ENCODE measurements around the gene DBN1. TPM values are rescaled to one million over a fixed set of nuclear protein-coding genes. Genes with fewer than 3 reads are reported as not detected.

Gene DBN1
- total RNA-seq, 1 experiment from 2014 or later: 144 TPM

DNA sequence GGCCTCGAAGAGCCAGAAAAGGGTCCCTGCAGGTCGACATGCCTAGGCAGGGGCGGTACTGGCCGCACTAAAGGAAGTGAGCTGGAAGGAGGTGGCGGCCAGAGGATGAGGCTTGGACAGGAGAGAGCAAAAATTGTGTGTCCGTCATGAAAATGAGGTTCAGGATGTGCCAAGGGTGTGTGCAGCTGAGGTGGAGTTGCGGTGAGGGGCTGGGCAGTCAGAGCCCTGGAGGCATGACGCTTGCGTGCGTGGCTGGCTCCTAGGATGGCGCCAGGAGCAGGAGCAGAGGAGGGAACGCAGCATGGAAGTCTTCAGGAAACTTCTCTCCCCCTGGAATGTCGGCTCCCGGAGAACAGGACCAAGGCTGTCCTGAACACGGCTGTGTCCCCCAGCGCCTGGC, 29.5 kb upstream of the DBN1 start:
- H3K36me3 Mint-ChIP-seq (ENCODE audit: insufficient read depth, unreplicated experiment): no peaks in the 10 kb centered on the region
- TF ChIP-seq, protein P1, sequence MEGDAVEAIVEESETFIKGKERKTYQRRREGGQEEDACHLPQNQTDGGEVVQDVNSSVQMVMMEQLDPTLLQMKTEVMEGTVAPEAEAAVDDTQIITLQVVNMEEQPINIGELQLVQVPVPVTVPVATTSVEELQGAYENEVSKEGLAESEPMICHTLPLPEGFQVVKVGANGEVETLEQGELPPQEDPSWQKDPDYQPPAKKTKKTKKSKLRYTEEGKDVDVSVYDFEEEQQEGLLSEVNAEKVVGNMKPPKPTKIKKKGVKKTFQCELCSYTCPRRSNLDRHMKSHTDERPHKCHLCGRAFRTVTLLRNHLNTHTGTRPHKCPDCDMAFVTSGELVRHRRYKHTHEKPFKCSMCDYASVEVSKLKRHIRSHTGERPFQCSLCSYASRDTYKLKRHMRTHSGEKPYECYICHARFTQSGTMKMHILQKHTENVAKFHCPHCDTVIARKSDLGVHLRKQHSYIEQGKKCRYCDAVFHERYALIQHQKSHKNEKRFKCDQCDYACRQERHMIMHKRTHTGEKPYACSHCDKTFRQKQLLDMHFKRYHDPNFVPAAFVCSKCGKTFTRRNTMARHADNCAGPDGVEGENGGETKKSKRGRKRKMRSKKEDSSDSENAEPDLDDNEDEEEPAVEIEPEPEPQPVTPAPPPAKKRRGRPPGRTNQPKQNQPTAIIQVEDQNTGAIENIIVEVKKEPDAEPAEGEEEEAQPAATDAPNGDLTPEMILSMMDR (IDR thresholded peaks at IDR 0.05; ENCODE audit: insufficient read depth in 1 of 2, low read depth in 1 of 2, low read length in 1 of 2, severe bottlenecking in 1 of 2, unreplicated experiment in 1 of 2): no peak
- Histone ChIP-seq H3K4me3 (ENCODE audit: low read depth, low read length) (no peak overlapping the region), H3K27me3 (replicated peaks; ENCODE audit: control insufficient read depth, insufficient read depth, low read length) (no peaks in the 10 kb centered on the region), H3K9me3 (no peaks in the 10 kb centered on the region), H3K36me3 (ENCODE audit: control insufficient read depth, insufficient read depth, low read length) (no peaks in the 10 kb centered on the region), H3K4me1 (peaks cover 6% of the 10 kb centered on the region; the same call in 1 of the 2 replicates)
- intact Hi-C loops (cut with micrococcal nuclease; ENCODE audit: unreplicated experiment): no loop called here
- peaks cover 11% of the 10 kb centered on the region for H3K27me3 Mint-ChIP-seq (ENCODE audit: insufficient read depth, unreplicated experiment)
- ChIA-PET CTCF (interaction anchor here (1.0 to 1.6 kb wide), 2 partner anchors 48 to 99 kb away, joined by 3 to 4 read pairs; no protein-coding TSS in a partner anchor), POLR2A (no interaction called here)
- no TSS peak for BruUV-seq (replicated peaks)
- H3K27ac Mint-ChIP-seq (ENCODE audit: unreplicated experiment): no peak overlapping the region
- H3K4me1 Mint-ChIP-seq (ENCODE audit: low read depth, unreplicated experiment): peaks cover 18% of the 10 kb centered on the region
- DNase-seq: no peak
- no peaks in the 10 kb centered on the region for H3K9me3 Mint-ChIP-seq (ENCODE audit: unreplicated experiment)
- H3K4me3 Mint-ChIP-seq (ENCODE audit: unreplicated experiment): no peak overlapping the region

DNA sequence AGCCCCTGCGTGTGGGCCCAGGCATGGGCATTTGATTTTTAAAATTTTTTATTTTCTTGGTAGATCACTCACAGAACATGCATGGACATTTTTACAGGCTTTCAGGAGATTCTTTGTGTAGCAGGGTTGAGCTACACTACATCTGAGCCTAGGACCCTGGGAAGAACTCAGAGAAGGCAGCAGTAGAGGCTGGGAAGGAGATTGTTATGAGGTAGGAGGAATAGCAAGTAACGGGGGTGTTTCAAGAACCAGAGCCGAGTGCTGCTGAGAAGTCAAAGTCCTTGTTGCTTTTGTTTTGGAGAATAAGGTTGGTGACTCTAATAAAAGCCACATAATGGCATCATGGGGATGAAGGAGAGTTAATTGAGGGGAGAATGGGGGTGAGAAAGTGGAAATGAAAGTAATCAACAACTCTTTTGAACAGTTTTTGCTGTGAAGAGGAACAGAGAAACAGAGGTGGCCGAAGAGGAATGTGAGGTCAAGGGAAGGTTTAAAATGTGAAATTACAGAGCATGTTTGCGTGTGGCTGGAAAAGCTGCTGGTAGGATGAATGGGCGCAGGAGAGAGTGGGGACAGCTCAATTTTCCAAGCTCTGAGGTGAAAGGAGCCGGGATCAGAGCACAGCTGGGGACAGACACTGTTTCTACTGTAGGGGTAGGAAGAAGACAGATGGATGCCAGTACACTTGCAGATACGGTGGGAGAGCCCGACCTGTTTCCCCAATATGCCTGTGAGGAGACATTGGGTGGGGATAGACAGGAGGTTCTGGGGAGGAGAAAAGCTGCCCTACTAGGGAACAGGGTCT, 28.6 kb upstream of the DBN1 start:
- POLR2A ChIA-PET: interaction anchor here (0.6 kb wide), 1 partner anchor 97 kb away, joined by 4 read pairs; no protein-coding TSS in a partner anchor
- Mint-ChIP-seq H3K4me3 (ENCODE audit: unreplicated experiment) (no peak overlapping the region), H3K27me3 (ENCODE audit: insufficient read depth, unreplicated experiment) (peaks cover 11% of the 10 kb centered on the region), H3K27ac (ENCODE audit: unreplicated experiment) (no peak overlapping the region), H3K4me1 (ENCODE audit: low read depth, unreplicated experiment) (peaks cover 22% of the 10 kb centered on the region), H3K36me3 (ENCODE audit: insufficient read depth, unreplicated experiment) (peaks cover 7% of the 10 kb centered on the region), H3K9me3 (ENCODE audit: unreplicated experiment) (no peaks in the 10 kb centered on the region)
- CTCF ChIA-PET: interaction anchor here (0.6 to 2.3 kb wide), 11 partner anchors 15 to 415 kb away, joined by 3 to 15 read pairs (median 4); partner anchors contain the start of genes DDX41 and FGFR4
- Histone ChIP-seq H3K27me3 (replicated peaks; ENCODE audit: control insufficient read depth, insufficient read depth, low read length) (no peaks in the 10 kb centered on the region), H3K36me3 (ENCODE audit: control insufficient read depth, insufficient read depth, low read length) (no peaks in the 10 kb centered on the region), H3K4me3 (ENCODE audit: low read depth, low read length) (no peak overlapping the region), H3K4me1 (peaks cover 6% of the 10 kb centered on the region; the same call in 1 of the 2 replicates), H3K9me3 (no peaks in the 10 kb centered on the region)
- TF ChIP-seq, protein P1 (IDR thresholded peaks at IDR 0.05; ENCODE audit: insufficient read depth in 1 of 2, low read depth in 1 of 2, low read length in 1 of 2, severe bottlenecking in 1 of 2, unreplicated experiment in 1 of 2): no peak
- BruUV-seq (replicated peaks): no TSS peak
- intact Hi-C loops (cut with micrococcal nuclease; ENCODE audit: unreplicated experiment): loop anchor here (1.0 kb wide), 3 partner anchors 14 to 98 kb away; no protein-coding TSS in a partner anchor
- no peak for DNase-seq

DNA sequence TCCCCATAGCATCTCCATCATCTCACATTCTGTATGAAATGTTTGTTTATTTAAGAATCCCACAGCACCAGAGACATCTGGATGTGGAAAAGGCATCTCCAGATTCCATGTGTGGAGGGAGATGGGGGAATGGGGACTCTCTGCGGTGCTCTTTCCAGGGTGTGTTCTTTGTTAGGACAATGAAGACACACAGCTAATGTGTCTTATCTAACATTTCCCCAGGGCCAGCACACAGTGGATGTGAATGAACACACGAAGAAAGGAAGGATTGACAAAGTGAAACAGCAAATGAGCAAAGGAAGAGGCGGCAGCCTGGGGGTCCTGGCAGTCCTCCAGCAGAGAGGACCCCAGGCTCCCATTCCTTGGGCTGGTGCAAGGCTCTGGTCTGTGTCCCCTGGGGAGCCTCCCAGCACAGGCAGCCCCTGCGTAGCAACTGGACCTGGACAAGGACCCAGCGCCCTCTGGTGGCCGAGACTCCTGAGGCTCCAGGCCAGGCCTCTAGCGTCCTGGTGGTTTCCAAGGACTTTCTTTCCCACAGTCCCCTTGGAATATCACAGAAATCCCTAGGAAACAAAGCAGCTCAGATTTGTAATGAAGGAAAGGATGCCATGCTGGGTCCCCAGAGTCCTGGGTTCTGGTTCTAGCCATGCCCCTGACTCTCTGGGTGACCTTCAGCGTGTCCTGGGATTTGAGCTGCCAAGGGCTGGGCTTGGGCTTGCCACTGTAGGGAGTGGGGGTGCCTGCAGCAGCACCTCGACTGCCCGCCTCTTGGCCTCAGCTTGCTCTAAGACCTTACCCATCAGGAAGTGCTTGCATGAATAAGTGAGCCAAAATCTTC, 27.5 kb upstream of the DBN1 start:
- ChIA-PET POLR2A (no interaction called here), CTCF (interaction anchor here (0.6 to 2.3 kb wide), 16 partner anchors 16 to 414 kb away, joined by 3 to 15 read pairs (median 4); partner anchors contain the start of genes DDX41, FGFR4 and TMED9)
- Histone ChIP-seq H3K4me1 (peaks cover 12% of the 10 kb centered on the region), H3K27me3 (replicated peaks; ENCODE audit: control insufficient read depth, insufficient read depth, low read length) (no peaks in the 10 kb centered on the region), H3K36me3 (ENCODE audit: control insufficient read depth, insufficient read depth, low read length) (no peaks in the 10 kb centered on the region), H3K4me3 (ENCODE audit: low read depth, low read length) (no peak overlapping the region), H3K9me3 (no peaks in the 10 kb centered on the region)
- Mint-ChIP-seq H3K27me3 (ENCODE audit: insufficient read depth, unreplicated experiment) (peaks cover 11% of the 10 kb centered on the region), H3K9me3 (ENCODE audit: unreplicated experiment) (no peaks in the 10 kb centered on the region), H3K36me3 (ENCODE audit: insufficient read depth, unreplicated experiment) (peaks cover 7% of the 10 kb centered on the region), H3K4me3 (ENCODE audit: unreplicated experiment) (no peak overlapping the region), H3K27ac (ENCODE audit: unreplicated experiment) (no peak overlapping the region), H3K4me1 (ENCODE audit: low read depth, unreplicated experiment) (peaks cover 26% of the 10 kb centered on the region)
- TF ChIP-seq, protein P1 (IDR thresholded peaks at IDR 0.05; ENCODE audit: insufficient read depth in 1 of 2, low read depth in 1 of 2, low read length in 1 of 2, severe bottlenecking in 1 of 2, unreplicated experiment in 1 of 2): peak; percentile 91 to 98
- intact Hi-C loops (cut with micrococcal nuclease; ENCODE audit: unreplicated experiment): loop anchor here (1.0 kb wide), 3 partner anchors 13 to 97 kb away; no protein-coding TSS in a partner anchor
- DNase-seq: peak; percentile 88 to 92
- BruUV-seq (replicated peaks): no TSS peak

All from Caco-2 (cell line).